CD4-positive, alpha-beta T cell (primary cell): Measurements from ENCODE around the gene RGS2. TPM values are rescaled to one million over a fixed set of nuclear protein-coding genes. Genes with fewer than 3 reads are reported as not detected.

Experiments
- ATAC-seq: fragments of 200-7000 bp; cut with Tn5 transposase; one replicate; pipeline ENCODE4 v1.10.0; 2022; ENCODE audit warnings: mild to moderate bottlenecking; ENCODE audit not compliant: poor library complexity
- CTCF ChIA-PET: fragments of 350-600 bp; sonication (Branson Sonifier 250); formaldehyde crosslinking; loops from one replicate; lab custom pipeline; 2021; ENCODE audit warnings: antibody characterized with exemption, inconsistent platforms; lab: Charles Lee
- POLR2A ChIA-PET: fragments of 350-600 bp; sonication (Branson Sonifier 250); formaldehyde crosslinking; loops from one replicate; lab custom pipeline; 2021; ENCODE audit warnings: antibody characterized with exemption, inconsistent platforms; lab: Charles Lee
- DNase-seq, 14 experiments: peaks; one replicate each; pipeline ENCODE4 v3.0.0-alpha.2; 2013 to 2020; ENCODE audit warnings: mixed read lengths in 2 of 14
- H3K27ac ChIP-seq, 2 donors: one replicate each; pipeline versions ENCODE4 v1.5.1 to v1.7.0; 2013; ENCODE audit warnings: low read length in 2 of 2, low read depth in 1 of 2, mild to moderate bottlenecking in 1 of 2
- H3K27me3 ChIP-seq, 2 experiments: 1 replicate in 1 of 2; 2 replicates in 1 of 2; pipeline versions ENCODE4 v1.6.1 to v1.7.0; 2013; ENCODE audit warnings: low read length in 2 of 2, control low read depth in 1 of 2, mild to moderate bottlenecking in 1 of 2, moderate library complexity in 1 of 2; ENCODE audit not compliant: insufficient read depth in 2 of 2, control insufficient read depth in 1 of 2
- H3K36me3 ChIP-seq: one replicate; pipeline ENCODE4 v1.6.1; 2013; ENCODE audit warnings: low read length, control low read depth; ENCODE audit not compliant: insufficient read depth
- H3K4me1 ChIP-seq: one replicate; pipeline ENCODE4 v1.6.1; 2013; ENCODE audit warnings: low read length, control low read depth; ENCODE audit not compliant: insufficient read depth
- H3K4me3 ChIP-seq: one replicate; pipeline ENCODE4 v1.5.1; 2013; ENCODE audit warnings: mild to moderate bottlenecking, low read length, moderate library complexity
- H3K9me3 ChIP-seq, 2 experiments: 1 replicate in 1 of 2; 2 replicates in 1 of 2; pipeline versions ENCODE4 v1.6.1 to v1.7.0; 2013; ENCODE audit warnings: low read length in 2 of 2, mild to moderate bottlenecking in 2 of 2, control low read depth in 1 of 2, moderate library complexity in 1 of 2; ENCODE audit not compliant: control insufficient read depth in 1 of 2, insufficient read depth in 1 of 2
- H3K27ac Mint-ChIP-seq: one replicate; pipeline ENCODE4 v1.8.0; 2020; ENCODE audit warnings: mixed read lengths
- H3K27me3 Mint-ChIP-seq: one replicate; pipeline ENCODE4 v1.8.0; 2021; ENCODE audit warnings: mixed read lengths
- H3K36me3 Mint-ChIP-seq: one replicate; pipeline ENCODE4 v1.8.0; 2021; ENCODE audit warnings: low read depth, mixed read lengths
- H3K4me1 Mint-ChIP-seq: one replicate; pipeline ENCODE4 v1.8.0; 2021; ENCODE audit warnings: low read depth, mixed read lengths
- H3K4me3 Mint-ChIP-seq: one replicate; pipeline ENCODE4 v1.8.0; 2020; ENCODE audit warnings: mild to moderate bottlenecking, mixed read lengths
- H3K9me3 Mint-ChIP-seq: one replicate; pipeline ENCODE4 v1.8.0; 2020; ENCODE audit warnings: mixed read lengths
- CTCF ChIP-seq: fragments of 200-600 bp; IDR thresholded peaks from one replicate; pipeline ENCODE4 v1.8.0; 2022; ENCODE audit warnings: antibody characterized with exemption, mild to moderate bottlenecking
- intact Hi-C, 2 experiments: fragments of 100-400 bp; cut with DNase I in 1 of 2; cut with micrococcal nuclease in 1 of 2; formaldehyde crosslinking; loops; one replicate each; pipeline versions ENCODE4 v1.15.1 to v1.9.0; 2023 to 2025; cut with DNase I, micrococcal nuclease
- total RNA-seq, 174 experiments: library from RNA in 2 of 174; stranded (reverse) in 2 of 174; gene quantifications; one replicate each; pipeline ENCODE4 v1.2.3 and lab custom pipeline; 2021 to 2026

RGS2 gene
- total RNA-seq, 2 experiments from 2014 or later, result 142 to 155 TPM

GRCh38 chr1:192789871-192790270, 19.0 kb upstream of the RGS2 start:
- H3K36me3 Mint-ChIP-seq, result no peaks in the 10 kb centered on the region
- no peak overlapping the region for H3K4me3 Mint-ChIP-seq
- H3K4me1 ChIP-seq, result no peaks in the 10 kb centered on the region
- ChIA-PET POLR2A (no interaction called here), CTCF (interaction anchor here (1.2 kb wide), 1 partner anchor 16 kb away, joined by 7 read pairs; no protein-coding TSS in a partner anchor)
- no peak for ATAC-seq
- no peaks in the 10 kb centered on the region for H3K9me3 Mint-ChIP-seq
- H3K27me3 ChIP-seq, result peaks cover 0 to 9% of the 10 kb centered on the region in 2 experiments
- intact Hi-C loops, result loop anchor here in 1 of 2 experiments (10.0 kb wide), 1 partner anchor 185 kb away; no protein-coding TSS in a partner anchor
- TF ChIP-seq CTCF, result no peak
- no peak overlapping the region for H3K27ac Mint-ChIP-seq
- no peak overlapping the region for H3K4me3 ChIP-seq
- no peaks in the 10 kb centered on the region for H3K4me1 Mint-ChIP-seq
- no peak for DNase-seq
- no peaks in the 10 kb centered on the region for H3K9me3 ChIP-seq
- no peak overlapping the region for H3K27ac ChIP-seq
- H3K36me3 ChIP-seq, result no peaks in the 10 kb centered on the region
- H3K27me3 Mint-ChIP-seq, result peaks cover 33% of the 10 kb centered on the region

DNA sequence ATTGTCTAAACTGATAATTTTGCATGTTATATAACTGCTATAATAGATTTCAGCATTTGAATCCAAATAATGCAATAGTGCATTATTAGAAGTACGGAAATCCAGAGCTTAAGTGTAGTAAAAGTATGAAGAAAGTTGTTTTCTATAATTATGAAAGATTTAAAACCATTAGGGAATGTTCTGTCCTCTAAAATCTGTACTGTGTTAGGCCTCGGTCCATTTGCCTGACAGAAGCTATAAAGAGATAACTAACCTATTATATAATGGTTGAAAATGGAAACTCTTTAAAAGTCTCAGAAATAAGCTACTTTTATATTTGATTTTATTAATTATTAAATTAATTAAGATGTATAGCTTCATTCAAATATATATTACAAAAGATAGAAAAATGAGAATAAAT, 16.2 kb upstream of the RGS2 start:
- DNase-seq (no peak), ATAC-seq (no peak)
- Mint-ChIP-seq H3K4me3 (no peak overlapping the region), H3K9me3 (no peaks in the 10 kb centered on the region), H3K27me3 (peaks cover 20% of the 10 kb centered on the region), H3K4me1 (no peaks in the 10 kb centered on the region), H3K27ac (no peak overlapping the region), H3K36me3 (no peaks in the 10 kb centered on the region)
- H3K4me1 ChIP-seq, result no peaks in the 10 kb centered on the region
- no peaks in the 10 kb centered on the region for H3K36me3 ChIP-seq
- intact Hi-C loops, result loop anchor here in 1 of 2 experiments (10.0 kb wide), 1 partner anchor 188 kb away; no protein-coding TSS in a partner anchor
- peaks cover 0 to 5% of the 10 kb centered on the region in 2 experiments for H3K27me3 ChIP-seq
- H3K4me3 ChIP-seq, result no peak overlapping the region
- no peak overlapping the region for H3K27ac ChIP-seq
- ChIA-PET POLR2A (no interaction called here), CTCF (interaction anchor here (1.1 kb wide), 1 partner anchor 13 kb away, joined by 5 read pairs; no protein-coding TSS in a partner anchor)
- H3K9me3 ChIP-seq, result no peaks in the 10 kb centered on the region
- no peak for TF ChIP-seq CTCF

DNA sequence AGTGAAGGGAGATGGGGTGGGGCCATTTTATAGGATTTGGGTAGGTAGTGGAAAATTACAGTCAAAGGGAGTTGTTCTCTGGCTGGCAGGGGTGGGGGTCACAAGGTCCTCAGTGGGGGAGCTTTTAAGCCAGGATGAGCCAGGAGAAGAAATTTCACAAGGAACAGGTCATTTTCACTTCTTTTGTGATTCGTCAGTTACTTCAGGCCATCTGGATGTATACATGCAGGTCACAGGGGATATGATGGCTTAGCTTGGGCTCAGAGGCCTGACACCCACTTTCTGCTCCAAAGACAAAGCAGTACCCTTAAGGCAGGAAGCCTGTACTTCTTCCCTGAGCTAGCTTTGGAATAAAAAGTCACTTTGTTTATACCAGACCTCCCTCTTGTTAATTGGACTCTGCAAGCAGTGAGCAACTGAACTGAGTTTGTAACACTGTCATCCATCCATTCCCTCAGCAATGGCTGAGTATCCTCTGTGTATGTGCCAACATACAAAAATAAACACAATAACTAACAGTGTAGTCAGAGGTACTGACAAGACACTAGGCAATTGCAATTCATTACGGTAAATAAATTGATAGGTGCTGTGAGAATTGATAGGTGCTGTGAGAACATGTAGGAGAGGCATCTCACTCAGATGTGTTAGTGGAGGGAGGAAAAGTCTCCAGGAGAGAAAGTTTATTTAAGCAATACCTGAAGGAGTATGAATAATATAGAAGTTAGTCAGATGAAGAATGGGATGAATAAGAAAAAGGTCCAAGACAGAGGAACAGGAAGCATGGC, 14.7 kb upstream of the RGS2 start:
- Mint-ChIP-seq H3K9me3 (no peaks in the 10 kb centered on the region), H3K4me3 (no peak overlapping the region), H3K27ac (no peak overlapping the region), H3K27me3 (peaks cover 10% of the 10 kb centered on the region), H3K36me3 (no peaks in the 10 kb centered on the region), H3K4me1 (no peaks in the 10 kb centered on the region)
- ATAC-seq, result no peak
- Histone ChIP-seq H3K27ac (no peak overlapping the region), H3K4me1 (no peaks in the 10 kb centered on the region), H3K9me3 (no peaks in the 10 kb centered on the region), H3K36me3 (no peaks in the 10 kb centered on the region), H3K4me3 (no peak overlapping the region), H3K27me3 (peaks cover 0 to 5% of the 10 kb centered on the region in 2 experiments)
- POLR2A ChIA-PET, result no interaction called here
- CTCF ChIA-PET, result no interaction called here
- no peak for DNase-seq
- intact Hi-C loops, result loop anchor here in 1 of 2 experiments (10.0 kb wide), 1 partner anchor 189 kb away; no protein-coding TSS in a partner anchor
- no peak for TF ChIP-seq CTCF
